Activated CD4-positive, alpha-beta T cell treated with anti-CD3 and anti-CD28 coated beads for 24 hours (primary cell): ENCODE measurements around the gene MIA3.
"Not testable (repeated sequence)": the region's sequence is repeated elsewhere in the genome, so short reads cannot be mapped to it uniquely, and the experiment has no call there.

Source experiments
- DNase-seq, 2 donors: peaks; one replicate each; pipeline ENCODE4 v3.0.0-alpha.2; 2020; ENCODE audit warnings: low read depth in 2 of 2

MIA3 gene

DNA sequence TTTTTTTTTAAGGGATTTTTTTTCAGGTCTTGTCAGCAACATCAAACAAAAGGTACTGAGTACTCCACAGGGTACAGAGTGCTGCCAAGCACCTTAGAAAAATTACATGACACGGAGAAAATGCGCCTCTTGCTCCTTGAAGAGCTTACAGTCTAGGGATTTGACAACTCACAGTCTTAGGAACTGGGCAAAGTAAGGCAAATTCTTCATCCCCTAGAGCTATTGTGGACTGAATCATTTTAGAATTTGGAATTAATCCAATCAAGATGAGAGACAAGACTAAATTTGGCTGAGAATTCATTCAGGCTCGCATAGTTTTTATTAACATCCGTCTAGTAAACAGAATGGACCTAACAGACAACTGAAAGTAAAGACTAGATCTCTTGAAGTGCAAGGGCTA is 50.3 kb downstream of the MIA3 start:
- not testable (repeated sequence) for DNase-seq

DNA sequence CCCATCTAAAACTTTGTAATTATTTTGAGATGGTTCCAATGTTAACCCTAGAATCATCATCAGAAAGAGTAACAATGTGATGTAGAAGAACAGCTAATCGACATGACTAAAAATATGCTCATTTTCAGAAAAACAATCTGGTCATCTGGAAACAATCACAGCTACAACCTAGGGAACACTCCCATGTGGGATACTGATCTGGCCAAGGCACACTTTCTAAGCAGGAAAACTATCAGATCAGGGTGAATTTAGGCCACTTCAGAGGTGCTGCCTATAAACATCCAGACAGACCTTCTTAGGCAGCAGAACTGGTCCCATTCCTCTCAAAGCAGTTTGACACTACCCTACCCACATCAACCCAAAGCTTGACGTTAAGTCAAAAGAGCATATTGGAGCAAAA is 51.2 kb downstream of the MIA3 start:
- DNase-seq = not testable (repeated sequence)

DNA sequence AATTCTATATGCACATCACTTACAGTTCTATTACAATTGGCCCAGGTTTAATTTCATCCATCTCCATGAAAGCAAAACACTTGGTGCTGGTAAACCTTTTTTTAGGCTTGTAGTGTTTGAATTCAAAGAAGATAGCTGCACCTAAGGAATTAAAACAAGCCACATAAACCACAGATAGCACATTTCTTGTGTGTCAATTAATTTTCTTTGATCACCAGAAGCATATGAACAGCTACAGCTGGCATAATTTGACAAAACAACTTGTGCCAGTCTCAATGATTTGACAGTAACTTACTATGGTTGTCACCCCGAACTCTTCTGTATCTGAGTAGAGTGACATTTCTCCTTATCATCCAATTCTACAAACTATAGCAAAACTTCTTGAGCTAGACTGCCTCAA is 52.2 kb downstream of the MIA3 start:
- DNase-seq = no peak

DNA sequence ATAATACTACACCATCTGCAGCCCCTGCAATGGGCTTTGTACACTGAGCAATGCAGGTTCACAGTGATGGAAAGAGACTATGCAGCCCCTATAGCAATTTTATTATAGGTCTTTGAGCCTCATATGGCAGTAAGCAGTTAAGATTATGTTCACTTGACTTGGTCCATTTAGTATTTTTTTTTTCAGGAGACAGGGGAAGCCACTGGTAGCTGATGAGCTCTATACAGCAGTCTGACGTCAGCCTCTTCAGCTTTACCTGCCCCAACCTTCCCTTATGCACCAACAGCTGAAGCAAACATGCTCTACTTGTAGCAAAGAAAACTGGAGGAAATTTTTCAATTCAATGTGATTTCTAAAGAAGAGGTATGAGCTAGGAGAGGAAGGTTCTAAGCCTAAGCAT is 62.2 kb downstream of the MIA3 start:
- no peak for DNase-seq

DNA sequence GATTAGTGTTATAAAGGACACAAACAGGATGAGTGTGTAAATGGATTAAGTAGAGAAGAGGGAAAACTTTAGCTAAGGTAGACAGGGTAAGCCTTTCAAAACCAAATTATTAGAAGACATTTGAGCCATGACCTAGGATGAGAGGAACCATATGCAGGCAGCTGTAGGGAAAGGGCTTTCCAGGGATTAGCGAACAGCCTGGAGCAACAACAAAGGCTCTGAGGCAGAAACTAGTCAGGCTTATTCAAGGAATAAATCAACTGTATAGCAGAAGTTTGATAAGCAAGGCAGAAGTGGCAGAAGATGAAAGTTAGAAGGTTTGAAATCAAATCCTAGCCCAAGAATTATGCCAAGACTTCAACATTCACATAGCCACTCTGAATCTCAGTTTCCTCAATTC is 73.1 kb downstream of the MIA3 start:
- DNase-seq = no peak

DNA sequence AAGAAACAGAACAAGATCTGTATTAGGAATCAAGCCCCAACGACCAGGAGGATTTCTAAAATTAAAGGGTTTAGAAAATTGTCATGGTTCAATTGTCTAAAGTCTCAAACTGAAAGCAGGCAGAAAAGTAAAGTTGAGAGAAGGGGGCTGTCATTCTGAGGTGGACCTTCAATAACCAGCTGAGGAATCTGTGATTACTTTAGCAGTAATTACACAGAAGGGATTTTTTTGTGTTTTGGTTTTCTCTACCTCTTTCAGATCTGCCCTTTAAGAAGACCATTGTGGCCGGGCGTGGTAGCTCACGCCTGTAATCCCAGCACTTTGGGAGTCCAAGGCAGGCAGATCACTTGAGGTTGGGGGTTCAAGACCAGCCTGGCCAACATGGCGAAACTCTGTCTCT is 77.0 kb downstream of the MIA3 start:
- no peak for DNase-seq

DNA sequence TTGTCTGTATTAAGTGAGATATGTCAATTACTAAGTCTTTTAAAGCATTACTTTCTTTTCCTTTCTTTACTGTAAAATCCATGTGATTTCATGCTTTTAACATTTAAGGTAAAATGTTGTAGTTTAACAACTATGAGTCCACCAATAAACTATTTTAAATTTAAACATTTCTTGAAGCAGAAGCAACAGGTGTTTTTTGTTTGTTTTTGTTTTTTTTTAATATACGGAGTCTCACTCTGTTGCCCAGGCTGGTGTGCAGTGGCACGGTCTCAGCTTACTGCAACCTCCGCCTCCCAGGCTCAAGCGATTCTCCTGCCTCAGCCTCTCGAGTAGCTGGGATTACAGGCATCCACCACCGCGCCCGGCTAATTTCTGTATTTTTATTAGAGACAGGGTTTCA is 78.8 kb downstream of the MIA3 start:
- DNase-seq = no peak

DNA sequence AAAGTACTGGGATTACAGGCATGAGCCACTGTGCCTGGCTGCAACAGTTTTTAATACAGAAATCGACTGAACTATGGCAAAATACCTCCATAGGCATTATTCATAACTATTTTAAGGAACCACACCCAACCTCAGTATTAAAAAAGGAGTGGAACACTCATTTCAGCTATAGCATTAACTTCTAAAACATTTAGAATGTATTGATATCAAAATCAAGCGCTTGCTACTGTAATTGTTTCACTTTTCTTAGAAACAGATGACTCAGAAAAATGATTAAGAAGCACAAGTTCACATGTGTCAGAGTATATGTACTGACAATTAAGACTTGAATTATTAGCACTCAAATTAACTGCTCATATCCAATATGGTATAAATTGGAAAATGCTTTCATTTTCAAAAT is 79.3 kb downstream of the MIA3 start:
- DNase-seq = no peak

DNA sequence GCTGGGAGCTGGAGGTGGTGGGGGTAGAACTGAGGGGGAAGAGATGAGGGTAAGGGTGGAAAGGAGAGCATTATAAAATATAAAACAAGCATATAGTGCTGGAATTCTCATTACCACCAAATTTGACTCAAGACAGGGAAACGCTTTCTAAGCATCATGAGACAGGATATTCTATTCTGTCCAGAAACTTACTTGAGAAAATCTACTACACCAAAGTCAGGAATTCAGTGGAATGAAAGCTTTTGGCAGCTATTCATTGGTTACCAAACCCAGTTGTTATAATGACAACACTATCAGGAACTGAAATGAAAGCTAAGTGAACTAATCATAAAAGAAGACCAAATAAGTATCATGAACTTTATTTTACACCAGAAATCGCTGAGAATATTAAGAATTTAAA is 79.9 kb downstream of the MIA3 start:
- no peak for DNase-seq

DNA sequence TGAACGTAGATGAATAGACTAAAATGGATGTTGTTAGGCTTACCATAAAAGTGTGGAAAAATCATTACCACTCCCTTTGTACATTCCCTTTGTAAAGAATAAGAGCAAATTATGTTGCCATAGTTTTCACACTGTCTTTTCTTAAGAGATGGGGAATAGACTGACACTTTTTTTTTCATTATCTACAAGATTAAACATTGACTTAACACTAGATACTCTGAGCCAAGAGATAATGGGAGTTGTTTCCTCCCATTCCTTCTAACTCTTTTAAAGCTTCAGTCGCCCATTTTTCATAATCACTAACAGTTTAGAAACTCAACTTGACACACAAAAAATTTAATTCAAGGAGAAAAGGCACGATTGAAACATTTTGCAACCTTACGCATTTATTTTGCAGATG is 84.3 kb downstream of the MIA3 start:
- DNase-seq = no peak

DNA sequence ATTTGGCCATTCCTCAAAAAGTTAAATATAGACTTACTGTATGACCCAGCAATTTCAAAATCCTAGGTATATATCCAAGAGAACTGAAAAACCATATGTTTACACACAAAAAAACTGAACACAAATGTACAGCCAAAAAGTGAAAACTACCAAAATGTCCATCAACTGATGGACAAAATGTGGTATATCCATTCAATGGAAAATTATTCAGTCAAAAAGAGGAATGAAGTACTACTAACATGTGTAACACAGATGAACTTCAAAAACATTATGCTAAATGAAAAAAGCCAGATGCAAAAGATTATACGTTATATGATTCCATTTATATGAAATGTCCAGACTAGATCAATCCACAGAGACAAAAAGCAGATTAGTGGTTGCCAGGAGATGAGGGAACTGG is 86.4 kb downstream of the MIA3 start:
- DNase-seq = no peak

DNA sequence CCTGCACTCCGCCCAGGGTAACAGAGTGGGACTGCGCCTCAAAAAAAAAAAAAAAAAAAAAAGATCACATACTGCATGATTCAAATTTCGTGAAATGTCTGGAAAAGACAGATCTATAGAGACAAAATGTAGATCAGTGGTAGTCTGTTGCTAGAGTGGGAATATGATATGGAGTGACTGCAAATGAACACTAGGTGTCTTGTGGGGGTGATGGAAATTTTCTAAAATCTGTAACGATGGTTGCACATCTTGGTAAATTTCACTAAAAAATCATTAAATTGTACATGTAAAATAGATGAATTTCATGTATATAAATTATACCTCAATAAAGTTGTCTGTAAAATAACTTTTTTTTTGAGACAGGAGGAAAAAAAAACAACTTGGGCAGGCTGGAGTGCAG is 88.9 kb downstream of the MIA3 start:
- DNase-seq = no peak

DNA sequence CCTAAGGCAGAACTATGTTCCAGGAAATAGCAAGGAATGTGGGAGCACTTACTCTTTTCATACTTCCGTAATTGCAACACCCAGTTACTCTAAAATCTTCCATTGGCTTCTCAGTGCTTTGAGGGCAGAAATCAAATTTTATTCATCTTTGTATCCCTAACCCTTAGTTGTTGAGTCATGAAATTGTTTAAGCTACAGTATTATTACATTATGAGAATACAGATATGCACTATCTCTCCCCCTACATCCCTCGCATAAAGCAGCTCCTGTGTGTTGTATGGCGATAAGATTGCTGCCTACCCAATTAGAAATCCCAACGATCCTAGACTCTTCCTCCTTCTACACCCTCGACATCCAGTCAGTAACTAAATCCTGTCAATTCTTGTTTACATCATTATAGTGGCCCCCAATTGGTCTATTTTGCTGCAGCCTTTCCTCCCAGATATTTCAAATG is 91.8 kb downstream of the MIA3 start:
- DNase-seq = no peak

DNA sequence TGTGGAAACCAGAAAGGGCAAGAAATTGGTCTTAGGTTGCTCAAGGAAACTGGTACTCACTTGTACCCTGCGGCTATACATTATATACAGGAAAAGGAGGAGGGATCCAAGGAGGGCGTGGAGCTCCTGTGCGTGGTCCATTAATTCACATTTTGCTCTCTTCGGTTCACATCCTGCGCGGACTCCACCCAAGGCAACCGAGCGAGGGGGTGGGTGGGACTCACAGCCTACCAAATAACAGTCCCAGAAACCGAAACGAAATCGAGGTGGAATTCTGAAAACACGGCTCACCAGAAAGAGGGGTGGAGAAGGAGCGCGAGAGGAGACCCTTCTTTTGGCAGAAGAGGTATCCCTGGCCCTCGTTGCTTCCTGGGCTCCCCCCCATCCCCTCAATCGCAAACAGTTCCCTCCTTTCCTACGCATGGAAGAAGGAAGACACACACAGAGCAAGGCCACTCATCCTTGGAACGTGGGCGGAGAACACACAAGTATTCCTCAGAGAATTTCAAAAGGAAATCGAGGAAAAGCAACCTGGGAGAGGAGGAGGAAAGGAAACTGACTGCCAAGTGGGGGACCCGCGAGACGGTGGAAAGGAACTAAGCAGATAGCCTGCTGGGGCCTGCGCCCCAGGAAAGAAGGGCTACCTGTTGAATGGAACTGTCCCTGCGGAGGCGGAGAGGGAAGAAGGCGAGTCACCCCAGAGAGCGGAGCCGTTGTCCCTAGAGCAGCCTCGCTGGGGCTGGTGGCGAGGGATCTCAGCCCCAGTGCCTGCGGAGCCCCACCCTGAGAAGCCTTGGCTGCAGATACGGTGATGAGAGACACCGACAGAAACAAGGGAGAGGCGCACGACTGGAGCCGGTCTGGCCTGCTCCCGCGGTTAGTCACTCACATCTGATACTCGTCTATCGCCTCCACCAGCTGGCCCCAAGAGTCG is 93.7 kb downstream of the MIA3 start:
- DNase-seq = peak; percentile 22 to 29

DNA sequence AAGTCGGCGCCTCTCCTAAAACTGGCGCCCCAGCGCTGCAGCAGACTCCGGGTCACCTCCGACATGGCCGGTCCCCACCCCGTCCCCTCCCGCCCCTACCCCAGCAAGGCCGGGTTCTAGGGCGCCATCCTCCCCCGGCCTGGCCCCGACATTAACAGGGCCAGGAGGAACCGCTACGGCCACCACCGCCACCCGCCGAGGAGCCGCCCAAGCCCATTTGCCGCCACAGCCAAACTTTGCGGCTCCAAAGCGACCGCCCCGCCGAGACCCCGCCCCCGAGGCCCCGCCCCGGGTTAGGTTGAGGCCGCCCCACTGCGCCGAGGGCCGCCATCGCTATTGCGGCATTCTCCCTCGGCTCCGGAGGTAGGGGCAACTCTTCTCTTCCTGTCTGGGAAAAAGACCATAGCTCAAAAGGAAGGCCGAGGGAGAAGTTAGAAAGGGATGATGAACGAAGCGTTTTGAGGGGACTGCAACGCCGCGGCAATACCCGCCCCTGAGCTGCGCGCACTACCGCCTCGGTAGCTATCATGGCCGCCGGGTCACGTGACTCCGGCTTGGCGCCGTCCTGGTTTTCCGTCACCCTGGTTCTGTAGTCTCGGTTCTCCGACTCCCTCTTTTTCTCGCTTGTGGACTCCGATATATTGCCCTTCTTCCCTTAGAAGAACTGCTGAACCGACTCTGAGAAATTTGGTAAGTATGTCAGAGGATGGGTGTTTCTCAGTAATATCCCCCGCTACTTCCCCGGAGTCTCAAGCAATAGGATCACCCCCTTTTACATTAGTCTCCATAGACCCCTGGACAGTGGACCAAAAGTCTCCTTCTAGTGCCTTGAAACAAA is 94.6 kb downstream of the MIA3 start, which contains the start of the genes AIDA and BROX:
Gene AIDA (minus strand): TSS at position 239 of the 838 bp plus-strand sequence. CDS start 174 bp downstream, at position 65.
Gene BROX (plus strand): TSS at position 312 of the 838 bp plus-strand sequence. CDS start 3,136 bp downstream, outside the sequence.
- peak; percentile 94 to 97 for DNase-seq

DNA sequence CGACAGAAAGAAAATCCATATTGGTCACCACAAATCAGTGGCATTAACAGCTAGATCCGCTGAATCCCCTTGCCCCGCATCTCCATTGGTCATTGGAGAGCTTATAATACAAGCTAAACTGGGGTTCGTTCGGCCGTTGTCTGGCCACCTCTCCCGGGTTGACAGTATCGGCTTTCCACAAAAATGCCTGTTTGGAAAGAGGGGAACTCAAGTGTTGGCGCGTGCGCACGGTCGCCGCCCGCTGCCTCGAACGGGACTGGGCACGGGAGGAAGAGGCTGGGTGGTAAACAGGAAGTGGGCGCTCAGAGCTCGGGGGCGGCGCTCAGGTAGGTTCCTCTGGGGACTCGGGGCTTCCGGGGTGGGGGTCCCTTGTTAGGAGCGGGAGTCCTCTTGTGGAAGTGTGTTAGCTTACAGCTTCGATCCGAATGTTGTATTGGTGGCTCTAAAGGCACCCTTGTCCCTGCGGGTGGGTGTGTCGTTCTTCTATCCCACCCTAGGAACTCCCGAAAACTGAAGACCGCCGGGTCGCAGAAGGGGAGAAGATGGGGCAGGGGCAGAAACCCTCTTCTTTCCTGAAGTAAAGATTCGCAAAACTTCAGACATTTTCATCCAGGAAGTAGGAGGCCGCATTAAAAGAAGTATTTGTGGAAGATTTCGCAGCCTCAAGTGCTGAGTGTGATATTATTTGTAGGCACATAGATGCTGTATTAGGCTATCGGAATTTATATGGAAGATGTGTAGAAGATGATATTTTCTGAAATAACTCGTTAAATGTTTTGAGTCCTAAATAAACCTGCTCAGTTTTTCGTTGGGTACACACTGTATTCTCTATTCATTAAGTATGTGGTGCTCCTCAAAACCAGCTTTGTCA is 95.4 kb downstream of the MIA3 start:
- peak; percentile 78 to 81 for DNase-seq

DNA sequence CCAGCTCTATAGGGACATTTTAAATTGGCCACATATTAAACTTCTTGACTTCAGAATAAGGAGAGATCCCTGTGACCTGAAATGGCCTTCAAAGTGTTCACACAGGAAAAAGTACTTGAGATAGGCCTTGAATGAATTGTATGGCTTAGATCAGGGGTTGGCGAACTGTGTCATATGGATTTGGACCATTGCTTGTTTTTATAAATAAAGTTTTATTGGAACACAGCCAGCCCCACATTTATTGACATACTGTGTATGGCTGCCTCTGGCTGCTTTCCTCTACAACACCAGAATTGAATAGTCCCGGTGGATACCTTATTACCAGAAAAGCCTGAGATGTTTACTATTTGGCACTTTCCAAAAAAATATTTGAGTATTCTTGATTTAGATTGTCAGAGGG is 98.5 kb downstream of the MIA3 start:
- no peak for DNase-seq
